COLO668 (cell line): ENCODE results near the gene MC4R.

Experiments
- DNase-seq: peaks from one replicate; lab custom pipeline; 2025; ENCODE audit not compliant: unreplicated experiment; lab: John Stamatoyannopoulos, UW

The MC4R gene

GRCh38 chr18:60329131-60329530 lies 43.4 kb downstream of the MC4R start:
- DNase-seq, result no peak

GRCh38 chr18:60327880-60328279 lies 44.7 kb downstream of the MC4R start:
- DNase-seq, result no peak

GRCh38 chr18:60322591-60322990 lies 50.0 kb downstream of the MC4R start:
- no peak for DNase-seq
